Tibial nerve (tissue), 4 donors: ENCODE results near the gene CDH4.

Source experiments
- EP300 ChIP-seq, 2 donors: sonication (generic); formaldehyde crosslinking; IDR thresholded peaks; one replicate each; pipeline ENCODE4 v1.6.1; 2017; ENCODE audit warnings: antibody characterized with exemption in 2 of 2, mild to moderate bottlenecking in 1 of 2
- POLR2A ChIP-seq, 2 donors: fragments of 450-650 bp; IDR thresholded peaks; one replicate each; pipeline ENCODE4 v1.6.1; 2017; ENCODE audit warnings: antibody characterized with exemption in 2 of 2, mild to moderate bottlenecking in 2 of 2, moderate library complexity in 2 of 2
- TF ChIP-seq, protein P1 (sequence below), 5 experiments: fragments of 200-600 bp in 3 of 5; fragments of 450-650 bp in 2 of 5; sonication (generic) in 3 of 5; IDR thresholded peaks; one replicate each; pipeline ENCODE4 v1.5.1; 2016 to 2019; ENCODE audit warnings: antibody characterized with exemption in 5 of 5, mild to moderate bottlenecking in 3 of 5, moderate library complexity in 2 of 5

DNA sequence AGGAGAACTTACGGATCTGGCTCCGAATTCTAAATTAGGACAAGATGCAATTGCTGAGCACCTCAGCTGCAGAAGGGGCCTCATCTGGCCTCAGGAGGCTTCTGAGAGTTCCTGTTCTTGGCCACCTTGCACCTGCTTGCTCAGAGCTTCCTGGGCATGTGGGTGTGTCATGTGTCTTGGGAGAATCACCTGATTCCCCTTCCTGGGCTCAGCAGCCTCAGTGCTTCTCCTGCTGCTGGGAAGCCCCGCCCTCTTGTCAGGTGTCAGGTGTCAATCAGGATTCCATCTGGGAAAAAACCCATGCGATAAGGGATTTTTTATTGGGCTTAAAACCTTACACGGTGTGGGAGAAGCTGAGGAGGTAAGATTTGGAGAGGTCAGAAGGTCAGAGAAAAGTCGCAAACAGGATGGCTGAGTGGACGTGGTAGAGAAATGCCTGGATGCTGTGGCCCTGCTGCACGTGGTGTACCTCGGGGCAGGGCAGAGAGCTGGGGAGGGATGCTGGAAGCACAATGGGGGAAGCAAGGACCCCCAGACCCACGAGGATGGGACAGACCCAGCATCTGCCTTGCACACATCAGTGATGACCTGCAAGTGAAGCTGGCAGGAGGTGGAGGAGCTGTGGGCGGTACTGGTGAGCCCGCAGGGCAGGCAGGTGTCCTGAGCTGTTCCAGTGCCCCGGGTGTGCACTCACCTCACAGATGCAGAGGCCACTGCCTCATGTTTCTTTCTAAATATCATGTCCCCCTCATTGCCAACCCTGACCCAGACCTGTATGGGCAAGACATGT, 170.8 kb downstream of the CDH4 start:
- TF ChIP-seq, protein P1, sequence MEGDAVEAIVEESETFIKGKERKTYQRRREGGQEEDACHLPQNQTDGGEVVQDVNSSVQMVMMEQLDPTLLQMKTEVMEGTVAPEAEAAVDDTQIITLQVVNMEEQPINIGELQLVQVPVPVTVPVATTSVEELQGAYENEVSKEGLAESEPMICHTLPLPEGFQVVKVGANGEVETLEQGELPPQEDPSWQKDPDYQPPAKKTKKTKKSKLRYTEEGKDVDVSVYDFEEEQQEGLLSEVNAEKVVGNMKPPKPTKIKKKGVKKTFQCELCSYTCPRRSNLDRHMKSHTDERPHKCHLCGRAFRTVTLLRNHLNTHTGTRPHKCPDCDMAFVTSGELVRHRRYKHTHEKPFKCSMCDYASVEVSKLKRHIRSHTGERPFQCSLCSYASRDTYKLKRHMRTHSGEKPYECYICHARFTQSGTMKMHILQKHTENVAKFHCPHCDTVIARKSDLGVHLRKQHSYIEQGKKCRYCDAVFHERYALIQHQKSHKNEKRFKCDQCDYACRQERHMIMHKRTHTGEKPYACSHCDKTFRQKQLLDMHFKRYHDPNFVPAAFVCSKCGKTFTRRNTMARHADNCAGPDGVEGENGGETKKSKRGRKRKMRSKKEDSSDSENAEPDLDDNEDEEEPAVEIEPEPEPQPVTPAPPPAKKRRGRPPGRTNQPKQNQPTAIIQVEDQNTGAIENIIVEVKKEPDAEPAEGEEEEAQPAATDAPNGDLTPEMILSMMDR (IDR thresholded peaks at IDR 0.05): no peak
- TF ChIP-seq POLR2A (IDR thresholded peaks at IDR 0.05) (no peak), EP300 (IDR thresholded peaks at IDR 0.05) (no peak)
